Umbilical cord (tissue), 2 donors: ENCODE results near the gene NUP107. TPM values are rescaled to one million over a fixed set of nuclear protein-coding genes. Genes with fewer than 3 reads are reported as not detected.
"Not testable (repeated sequence)": the region's sequence is repeated elsewhere in the genome, so short reads cannot be mapped to it uniquely, and the experiment has no call there.

ENCODE experiments used
- DNase-seq: peaks from one replicate; pipeline ENCODE4 v3.0.0-alpha.2; 2015; ENCODE audit warnings: low spot score
- total RNA-seq: library from RNA; depleted of rRNA; stranded (reverse); fragments of >200 nt; gene quantifications from one replicate; pipeline ENCODE4 v1.2.3, GENCODE V29; 2014; ENCODE audit warnings: low replicate concordance; ENCODE audit not compliant: insufficient read depth

NUP107 gene
- total RNA-seq, result 43.6 TPM

DNA sequence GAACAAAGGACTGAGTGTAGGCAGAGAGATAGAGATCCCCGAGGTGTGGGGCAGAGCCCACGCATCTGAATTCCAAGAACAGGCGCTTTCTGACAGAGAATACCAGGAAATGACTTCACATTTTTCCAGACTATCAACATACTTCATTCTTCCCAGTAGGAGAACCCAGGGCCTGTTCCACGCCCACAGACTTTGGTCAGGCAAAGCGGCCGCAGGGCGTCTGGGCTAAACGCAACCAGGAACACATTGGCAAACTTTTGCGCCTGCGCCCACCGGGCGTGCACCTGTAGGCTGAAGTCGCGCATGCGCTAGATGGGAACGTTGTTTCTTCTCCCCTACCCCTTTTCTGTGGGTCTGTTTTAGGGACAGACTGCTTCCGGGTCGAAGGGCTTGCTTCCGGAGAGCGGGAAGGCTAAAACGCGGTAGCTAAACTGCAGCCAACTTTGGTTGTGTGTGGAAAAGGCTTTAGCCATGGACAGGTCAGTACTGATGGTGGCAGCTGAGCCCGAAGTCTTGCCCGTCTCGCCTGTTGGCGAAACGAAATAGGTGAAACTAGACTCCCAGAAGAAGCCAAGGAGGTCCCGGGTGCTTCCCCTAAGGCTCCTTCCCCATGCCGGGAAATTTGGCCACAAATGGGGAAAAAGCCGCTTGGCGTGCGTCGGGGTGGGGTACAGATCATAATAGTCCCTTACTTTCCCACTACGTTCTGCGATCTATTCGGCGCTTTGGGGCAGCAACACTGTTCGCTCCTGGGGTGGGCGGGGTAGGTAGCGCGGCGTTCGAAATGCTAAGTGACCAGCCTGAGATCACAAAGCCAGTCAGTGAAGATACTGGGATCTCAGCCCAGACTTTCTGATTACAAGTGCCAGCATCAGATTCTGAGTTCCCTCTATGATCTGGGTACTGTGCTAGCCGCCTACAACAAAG is at the start of gene NUP107:
TSS of gene NUP107 (plus strand) at position 384 of the 927 bp plus-strand sequence. CDS start at position 472, 88 bp downstream.
- DNase-seq, result peak; percentile 99

DNA sequence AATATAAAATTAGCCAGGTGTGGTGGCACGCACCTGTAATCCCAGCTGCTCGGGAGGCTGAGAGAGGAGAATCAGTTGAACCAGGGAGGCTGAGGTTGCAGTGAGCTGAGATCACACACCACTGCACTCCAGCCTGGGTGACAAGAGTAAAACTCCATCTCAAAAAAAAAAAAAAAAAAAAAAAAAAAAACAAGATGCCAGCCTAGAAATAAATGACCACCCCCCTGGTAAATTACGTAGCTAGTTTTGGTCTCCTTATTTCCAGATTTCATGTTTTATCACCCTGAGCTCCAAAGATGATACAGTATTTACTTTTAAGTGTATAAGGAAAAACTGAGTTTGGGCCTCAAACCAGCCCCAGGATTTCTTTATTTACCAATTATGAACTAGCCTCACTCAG is 49.3 kb upstream of the NUP107 start:
- not testable (repeated sequence) for DNase-seq

DNA sequence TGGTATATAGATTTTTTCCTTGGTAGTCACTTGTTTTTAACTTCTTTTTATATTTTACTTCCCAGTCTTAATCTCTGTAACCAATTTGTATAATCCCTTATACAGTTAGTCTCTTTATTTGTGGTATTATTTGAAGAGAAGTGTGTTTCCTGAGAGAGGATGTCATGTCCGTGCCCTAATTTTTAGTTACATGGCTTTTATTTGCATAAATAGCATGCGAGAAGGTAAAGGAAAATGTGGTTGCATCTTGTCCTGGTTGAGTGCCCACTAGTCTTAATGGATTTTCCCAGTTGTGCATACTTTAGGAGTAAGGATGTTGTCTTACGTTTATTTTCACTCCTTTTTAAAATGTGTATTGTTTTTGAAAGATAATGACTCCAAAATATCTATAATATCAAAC is 48.6 kb upstream of the NUP107 start:
- DNase-seq, result no peak

DNA sequence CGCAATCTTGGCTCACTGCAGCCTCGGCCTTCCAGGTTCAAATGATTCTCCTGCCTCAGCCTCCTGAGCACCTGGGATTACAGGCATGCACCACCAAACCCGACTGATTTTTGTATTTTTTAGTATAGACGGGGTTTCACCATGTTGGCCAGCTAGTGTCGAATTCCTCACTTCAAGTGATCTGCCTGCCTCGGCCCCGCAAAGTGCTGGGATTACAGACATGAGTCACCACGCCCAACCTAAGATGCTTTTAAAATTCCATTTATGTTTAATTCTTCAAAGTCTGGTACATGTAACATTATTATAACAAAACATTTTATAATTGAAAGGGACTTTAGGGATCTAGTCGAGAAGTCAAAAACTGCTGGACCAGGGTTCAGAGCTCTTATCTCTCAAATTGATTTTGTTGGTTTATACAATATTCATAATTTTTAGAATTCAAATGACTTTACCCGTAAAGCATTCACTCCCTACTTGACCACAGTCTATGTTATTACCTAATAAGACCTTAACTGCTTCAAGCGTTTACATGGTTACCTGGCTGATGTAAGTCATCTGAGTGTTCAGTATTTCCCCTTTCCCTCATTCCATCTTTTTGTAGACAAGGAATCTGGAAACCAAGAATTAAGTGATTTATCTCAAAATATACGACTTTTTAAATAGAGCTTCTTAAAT is 47.9 kb upstream of the NUP107 start:
- no peak for DNase-seq

DNA sequence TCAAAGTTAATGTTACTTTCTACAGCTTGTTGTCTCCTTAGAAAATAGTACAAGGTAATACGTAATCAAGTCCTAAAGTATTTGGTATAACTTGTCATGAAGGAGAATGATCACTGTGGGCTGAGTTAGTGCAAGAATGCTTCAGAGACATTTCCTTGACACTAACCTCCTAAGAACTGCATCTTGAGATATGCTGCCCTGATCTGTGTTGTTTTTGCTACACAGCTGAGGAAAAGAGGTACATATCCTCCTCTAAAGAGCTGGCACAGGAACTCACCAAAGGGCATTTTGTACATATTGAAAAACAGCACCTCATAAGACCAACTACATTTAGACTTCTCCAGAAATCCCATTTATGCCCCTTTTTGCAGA is 47.4 kb upstream of the NUP107 start:
- DNase-seq, result no peak

DNA sequence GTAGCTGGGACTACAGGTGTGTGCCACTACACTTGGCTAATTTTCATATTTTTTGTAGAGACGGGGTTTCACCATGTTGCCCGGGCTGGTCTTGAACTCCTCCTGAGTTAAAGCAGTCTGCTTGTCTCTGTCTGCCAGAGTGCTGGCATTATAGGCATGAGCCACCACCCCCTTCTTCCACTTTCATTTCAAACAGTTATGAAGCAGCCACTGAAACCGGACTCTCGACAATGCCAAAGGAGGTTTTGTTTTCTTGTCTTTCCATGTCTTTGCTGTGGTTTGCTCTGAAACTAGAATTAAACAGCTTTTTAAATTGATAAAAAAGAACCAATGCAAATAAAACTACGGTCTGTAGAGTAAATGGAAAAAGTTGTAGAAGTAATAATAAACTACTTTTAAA is 45.6 kb upstream of the NUP107 start:
- DNase-seq, result no peak

DNA sequence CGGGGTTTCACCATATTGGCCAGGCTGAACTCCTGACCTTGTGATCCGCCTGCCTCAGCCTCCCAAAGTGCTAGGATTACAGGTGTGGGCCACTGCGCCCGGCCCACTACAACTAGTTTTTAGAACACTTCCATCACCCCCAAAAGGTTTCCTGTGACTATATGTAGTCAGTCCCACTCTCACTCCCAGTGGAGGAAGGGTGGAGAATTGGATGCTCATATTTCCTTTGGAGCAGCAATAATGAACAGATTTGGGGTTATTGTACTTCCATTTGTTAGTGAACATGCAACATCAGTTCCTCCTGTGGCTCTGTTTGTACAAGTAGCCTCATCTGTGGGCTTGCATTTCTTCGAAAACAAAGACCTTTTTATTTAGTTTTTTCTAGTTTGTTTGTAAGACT is 40.3 kb upstream of the NUP107 start:
- DNase-seq, result no peak

DNA sequence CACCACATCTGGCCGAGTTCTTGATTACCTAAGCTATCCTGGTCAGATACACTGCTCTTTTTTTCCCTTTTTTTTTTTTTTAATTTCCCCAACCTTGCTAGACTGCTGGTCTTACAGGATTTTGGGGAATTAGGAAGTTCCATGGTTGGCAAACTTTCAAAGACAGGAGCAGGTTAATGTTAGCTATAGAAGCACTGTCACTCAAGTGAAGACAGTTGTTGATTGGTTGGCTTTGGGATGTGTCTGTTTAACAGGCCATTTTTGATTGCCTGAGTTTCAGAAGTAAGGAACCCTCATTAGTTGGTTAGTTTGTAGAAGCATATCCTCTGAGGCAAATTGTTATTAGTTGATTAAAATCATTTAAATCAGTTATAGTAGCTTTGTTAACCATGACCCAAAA is 39.3 kb upstream of the NUP107 start:
- no peak for DNase-seq

DNA sequence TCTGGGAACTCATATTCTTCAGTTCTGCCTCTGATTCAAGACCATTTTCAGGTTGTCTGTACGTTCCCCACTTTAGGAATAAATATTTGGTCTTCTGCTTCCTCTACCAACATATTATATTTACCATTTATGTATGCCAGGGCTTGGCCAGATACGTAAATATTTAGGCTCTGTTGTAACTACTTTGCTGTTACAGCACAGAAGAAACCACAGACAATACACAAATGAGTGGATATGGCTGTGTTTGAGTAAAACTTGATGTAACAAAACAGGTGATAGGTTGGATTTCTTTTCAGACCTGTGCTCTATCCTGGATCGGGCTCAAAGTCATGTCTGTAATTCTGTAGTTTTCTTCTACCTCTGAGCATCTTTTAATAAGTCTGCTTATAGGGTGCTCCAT is 38.6 kb upstream of the NUP107 start:
- DNase-seq, result no peak

DNA sequence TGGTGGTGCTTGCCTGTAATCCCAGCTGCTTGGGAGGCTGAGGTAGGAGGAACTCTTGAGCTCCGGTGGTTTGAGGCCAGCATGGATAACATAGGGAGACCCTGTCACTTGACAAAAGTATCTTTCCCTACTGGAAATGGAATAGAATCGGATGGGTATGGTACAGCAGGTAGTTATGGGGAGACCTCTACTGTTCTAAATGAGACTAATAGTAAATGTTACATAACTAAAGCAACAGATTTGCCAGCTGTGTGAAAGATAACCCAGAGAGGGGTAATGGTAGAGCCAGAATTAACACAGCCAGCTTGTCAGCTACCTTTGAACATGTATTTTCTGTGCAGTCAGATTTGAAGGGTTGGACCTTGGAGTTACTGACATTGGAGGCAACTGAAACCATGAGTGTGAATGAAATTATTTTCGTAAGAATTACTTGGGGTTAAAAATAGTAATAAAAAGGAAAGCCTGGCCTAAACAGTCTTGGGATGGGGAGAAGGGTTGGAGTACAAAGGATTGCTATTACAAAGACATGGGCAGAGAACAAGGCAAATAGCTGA is 21.7 kb upstream of the NUP107 start:
- no peak for DNase-seq

DNA sequence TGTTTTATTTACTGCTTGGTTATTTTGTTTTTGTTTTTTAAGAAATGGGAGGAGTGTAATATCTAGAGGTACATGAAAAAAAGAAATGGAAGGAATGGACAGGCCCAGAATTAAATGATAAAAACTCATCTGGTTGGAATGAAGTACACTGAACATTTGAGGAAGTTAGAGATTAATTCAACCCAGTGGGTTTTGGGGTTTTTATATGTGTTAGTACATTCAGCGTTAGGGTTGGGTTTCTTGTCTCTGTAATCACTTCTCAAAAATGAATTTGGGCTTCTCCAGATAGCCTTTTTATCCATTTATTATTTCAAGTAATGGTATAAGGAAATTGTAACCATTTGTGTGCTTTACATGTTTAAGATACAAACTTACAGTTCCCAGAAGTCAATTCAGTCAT is 19.5 kb upstream of the NUP107 start:
- no peak for DNase-seq

DNA sequence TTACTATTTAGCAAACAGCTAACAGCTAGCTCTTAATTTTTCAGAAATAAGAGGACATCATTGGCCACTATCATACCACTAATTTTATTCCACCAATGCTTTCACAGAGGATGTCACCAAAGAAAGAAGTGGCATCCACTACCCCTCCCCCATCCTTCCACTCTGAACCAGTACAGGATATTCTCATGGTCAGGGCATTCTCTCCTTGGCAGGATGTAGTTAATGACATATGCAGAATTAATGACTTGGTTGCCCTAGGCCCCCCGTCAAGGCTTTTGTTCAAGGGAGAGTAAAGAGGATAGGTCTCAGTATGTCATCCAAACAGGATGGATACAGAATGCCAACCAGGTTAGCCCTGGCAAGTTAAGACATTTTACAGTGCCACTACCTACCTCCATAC is 18.9 kb upstream of the NUP107 start:
- DNase-seq, result no peak

DNA sequence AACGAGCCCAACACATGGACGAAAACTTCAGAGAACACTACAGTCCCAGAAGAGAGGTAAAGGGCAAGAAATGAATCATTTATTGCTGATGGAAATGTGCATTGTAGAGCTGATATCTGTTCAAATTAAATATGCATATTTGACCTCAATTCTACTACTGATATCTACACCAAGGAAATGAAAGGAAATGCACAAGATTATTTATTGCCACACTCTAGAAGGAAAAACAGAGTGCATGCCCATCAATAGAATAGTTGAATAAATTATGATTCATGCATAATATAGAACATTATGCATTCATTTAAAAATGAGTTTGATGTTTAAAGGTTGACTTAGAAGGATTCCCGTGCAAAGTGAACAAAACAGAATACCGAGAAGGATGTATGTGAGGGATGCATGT is 15.6 kb upstream of the NUP107 start:
- DNase-seq, result no peak

DNA sequence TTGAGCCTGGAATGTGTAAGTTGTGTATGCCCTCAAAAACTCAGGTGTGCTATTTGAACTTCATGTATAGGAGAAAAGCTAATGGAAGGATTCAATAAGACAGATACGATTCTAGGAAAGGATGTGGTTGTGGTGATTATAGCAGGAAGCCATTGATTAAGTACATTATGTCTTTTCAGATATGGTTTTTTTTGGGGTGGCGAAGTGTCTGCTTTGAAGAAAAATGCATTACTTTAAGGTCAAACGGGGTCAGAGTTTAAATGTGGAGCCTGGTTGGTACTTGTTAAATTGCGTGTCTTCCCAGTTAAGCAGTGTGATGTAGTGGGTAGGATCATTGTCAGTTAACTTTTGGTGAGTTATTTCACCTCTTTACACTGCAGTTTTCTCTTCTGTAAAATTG is 13.0 kb upstream of the NUP107 start:
- no peak for DNase-seq

DNA sequence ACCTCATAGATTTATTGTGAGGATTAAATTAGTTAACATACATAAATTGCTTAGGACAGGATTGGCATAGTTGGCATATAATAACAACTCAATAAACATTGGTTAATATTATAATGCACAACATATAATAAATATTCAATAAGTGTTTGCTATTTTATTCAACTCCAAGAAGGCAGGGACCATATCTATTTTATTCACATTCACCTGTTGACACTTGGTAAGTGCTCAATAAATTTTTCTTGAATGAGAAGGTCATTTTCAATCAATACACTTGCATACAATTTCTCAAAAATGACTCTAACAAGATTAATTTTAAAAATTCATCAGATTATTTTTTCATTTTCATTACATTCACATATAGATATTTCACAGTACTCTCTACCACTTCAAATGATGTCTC is 12.4 kb upstream of the NUP107 start:
- no peak for DNase-seq

DNA sequence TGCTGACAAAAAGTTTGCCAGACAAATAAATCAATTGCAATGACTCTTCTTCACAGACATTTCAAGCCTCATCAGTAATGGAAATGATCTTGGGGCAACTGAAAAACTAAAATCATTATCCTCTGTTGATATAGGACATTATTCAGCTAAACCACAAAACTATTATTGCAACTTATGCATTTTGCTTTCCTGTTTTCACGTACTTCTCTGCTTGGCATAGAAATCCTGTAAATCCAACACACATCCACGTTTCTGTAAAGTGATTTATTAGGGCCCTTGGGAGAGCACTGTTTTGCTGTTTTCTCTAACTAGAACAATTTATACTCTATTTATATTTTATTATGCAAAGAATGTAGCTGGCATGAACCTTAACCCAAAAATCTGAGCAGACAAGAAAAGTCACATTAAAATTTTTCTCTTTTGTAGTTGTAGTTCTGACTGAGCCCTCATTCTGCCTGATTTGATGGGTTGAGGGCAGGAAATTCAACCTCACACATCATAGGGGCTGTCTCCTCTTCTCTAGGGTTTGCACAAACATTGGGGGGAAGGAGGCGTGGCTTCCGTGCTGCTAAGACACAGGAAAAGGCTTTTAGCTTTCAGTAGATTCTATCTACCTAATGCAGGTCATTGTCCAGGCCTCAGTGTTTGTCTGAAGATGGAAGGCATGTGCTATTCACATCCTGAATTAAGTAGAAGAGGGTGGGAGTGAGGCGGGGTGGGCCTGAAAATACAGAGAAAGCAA is 11.5 kb upstream of the NUP107 start:
- no peak for DNase-seq

DNA sequence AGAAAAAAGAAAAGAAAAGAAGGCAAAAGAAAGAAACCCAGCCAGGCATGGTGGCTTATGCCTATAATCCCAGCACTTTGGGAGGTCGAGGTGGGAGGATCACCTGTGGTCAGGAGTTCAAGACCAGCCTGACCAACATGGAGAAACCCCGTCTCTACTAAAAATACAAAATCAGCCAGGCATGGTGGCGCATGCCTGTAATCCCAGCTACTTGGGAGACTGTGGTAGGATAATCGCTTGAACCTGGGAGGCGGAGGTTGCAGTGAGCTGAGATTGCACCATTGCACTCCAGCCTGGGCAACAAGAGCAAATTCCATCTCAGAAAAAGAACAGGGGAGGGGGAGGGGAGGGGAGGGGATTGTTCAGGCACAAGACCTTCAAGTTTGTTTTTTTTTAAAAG is 9.9 kb upstream of the NUP107 start:
- DNase-seq, result not testable (repeated sequence)

DNA sequence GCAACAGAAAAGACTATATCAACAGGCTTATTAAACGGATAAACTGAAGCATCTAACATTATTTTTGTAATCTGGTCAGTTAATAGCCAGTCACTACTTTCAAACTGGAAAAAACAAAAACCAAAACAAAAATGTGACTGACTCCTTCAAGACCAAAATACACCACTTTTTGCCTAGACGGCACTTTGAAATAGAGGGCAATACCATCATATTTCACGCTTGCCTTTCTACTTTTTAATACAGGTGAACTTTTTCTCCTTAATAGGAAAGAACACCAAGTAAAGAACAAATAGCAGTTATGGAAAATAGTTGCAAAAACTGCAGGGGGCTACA is 550 bp upstream of the NUP107 start:
- no peak for DNase-seq

DNA sequence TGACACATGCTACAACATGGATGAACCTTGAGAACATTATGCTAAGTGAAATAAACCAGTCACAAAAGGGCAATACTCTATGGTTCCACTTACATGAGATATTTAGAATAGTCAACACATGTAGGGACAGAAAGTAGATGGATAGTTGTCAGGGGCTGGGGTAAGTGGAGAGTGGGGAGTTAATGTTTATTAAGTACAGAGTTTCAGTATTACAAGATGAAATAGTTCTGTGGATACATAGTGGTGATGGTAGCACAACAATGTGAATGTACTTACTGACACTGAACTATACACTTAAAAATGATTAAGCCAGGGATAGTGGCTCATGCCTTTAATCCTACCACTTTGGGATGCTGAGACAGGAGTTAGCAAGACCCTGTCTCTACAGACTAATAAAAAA is 8.7 kb downstream of the NUP107 start:
- DNase-seq, result no peak

DNA sequence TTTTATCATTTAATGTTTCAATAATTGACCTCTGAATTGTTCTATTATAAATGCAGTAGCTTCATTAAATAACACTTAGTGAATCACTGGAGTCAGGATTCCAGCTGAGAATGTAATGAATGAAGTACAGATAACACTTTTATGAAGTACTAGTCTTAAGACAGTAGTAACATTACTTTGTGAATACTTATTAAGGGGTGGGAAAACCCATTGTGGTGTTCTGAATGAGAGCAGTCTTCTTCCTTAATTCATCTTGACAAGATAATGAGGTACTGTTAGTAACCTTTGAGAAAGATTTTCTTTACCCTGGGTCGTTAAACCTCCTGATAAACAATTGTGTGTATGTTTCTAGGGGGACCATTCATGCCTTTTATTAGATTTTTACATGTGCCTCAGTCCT is 12.7 kb downstream of the NUP107 start:
- no peak for DNase-seq

DNA sequence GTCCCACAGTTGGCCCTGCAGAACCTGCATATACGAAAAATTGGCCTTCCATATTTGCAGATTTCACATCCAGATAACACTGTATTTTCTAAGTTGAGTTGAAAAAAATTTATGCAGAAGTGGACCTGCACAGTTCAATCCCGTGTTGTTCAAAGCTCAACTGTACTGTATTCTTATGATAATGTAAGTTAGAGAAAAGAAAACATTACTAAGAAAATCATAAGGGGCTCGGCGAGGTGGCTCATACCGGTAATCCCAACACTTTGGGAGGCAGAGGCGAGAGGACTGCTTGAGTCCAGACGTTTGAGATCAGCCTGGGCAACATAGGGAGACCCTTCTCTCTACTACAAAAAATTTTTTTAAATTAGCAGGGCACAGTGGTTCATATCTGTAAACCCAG is 41.0 kb downstream of the NUP107 start:
- DNase-seq, result no peak

DNA sequence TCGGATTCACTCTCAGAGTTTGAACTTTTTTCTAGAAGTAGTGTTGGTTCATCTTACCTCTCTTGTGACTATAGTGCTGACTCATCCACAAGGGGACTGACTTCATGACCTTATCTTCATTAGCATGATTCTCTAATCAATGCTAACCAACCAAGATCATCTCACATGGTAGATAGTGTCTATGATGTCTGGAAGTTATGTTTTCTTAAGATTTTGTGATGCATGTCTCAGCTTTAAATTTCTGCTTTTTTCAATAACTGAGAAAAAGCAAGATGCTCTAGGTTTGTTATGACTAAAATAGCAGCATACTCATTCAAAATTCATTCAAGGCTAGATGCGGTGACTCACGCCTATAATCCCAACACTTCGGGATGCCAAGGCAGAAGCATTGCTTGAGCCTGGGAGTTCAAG is 46.9 kb downstream of the NUP107 start:
- no peak for DNase-seq
